Suprapubic skin (tissue), 3 donors: Measurements from ENCODE around the gene AGER.

Source experiments
- CTCF ChIP-seq, 2 donors: fragments of 200-600 bp in 1 of 2; fragments of 450-650 bp in 1 of 2; sonication (generic) in 1 of 2; IDR thresholded peaks; one replicate each; pipeline ENCODE4 v1.5.1; 2016 to 2019; ENCODE audit warnings: antibody characterized with exemption in 2 of 2, mild to moderate bottlenecking in 1 of 2, moderate library complexity in 1 of 2
- EP300 ChIP-seq: sonication (generic); formaldehyde crosslinking; IDR thresholded peaks from one replicate; pipeline ENCODE4 v1.6.1; 2017; ENCODE audit warnings: antibody characterized with exemption
- POLR2A ChIP-seq, 2 donors: fragments of 450-650 bp; IDR thresholded peaks; one replicate each; pipeline ENCODE4 v1.6.1; 2017; ENCODE audit warnings: antibody characterized with exemption in 2 of 2, mild to moderate bottlenecking in 2 of 2, moderate library complexity in 2 of 2

GRCh38 chr6:32147401-32148132, 36.5 kb downstream of the AGER start:
- TF ChIP-seq CTCF (IDR thresholded peaks at IDR 0.05) (no peak), POLR2A (IDR thresholded peaks at IDR 0.05) (no peak), EP300 (no peak)
